Ovary (tissue), 3 donors: ENCODE measurements around the gene KCNK7.

Source experiments
- EP300 ChIP-seq: sonication (generic); formaldehyde crosslinking; IDR thresholded peaks from one replicate; pipeline ENCODE4 v1.6.1; 2017; ENCODE audit warnings: antibody characterized with exemption
- POLR2A ChIP-seq: fragments of 450-650 bp; IDR thresholded peaks from one replicate; pipeline ENCODE4 v1.6.1; 2017; ENCODE audit warnings: antibody characterized with exemption, mild to moderate bottlenecking, moderate library complexity
- TF ChIP-seq, protein P1 (sequence below), 3 donors: fragments of 450-650 bp in 2 of 3; fragments of 200-600 bp in 1 of 3; IDR thresholded peaks; one replicate each; pipeline versions ENCODE4 v1.5.1 to v1.8.0; 2016 to 2022; ENCODE audit warnings: antibody characterized with exemption in 3 of 3, mild to moderate bottlenecking in 1 of 3
- donor health status: DM: no; HTN: no; CAD: no.

DNA sequence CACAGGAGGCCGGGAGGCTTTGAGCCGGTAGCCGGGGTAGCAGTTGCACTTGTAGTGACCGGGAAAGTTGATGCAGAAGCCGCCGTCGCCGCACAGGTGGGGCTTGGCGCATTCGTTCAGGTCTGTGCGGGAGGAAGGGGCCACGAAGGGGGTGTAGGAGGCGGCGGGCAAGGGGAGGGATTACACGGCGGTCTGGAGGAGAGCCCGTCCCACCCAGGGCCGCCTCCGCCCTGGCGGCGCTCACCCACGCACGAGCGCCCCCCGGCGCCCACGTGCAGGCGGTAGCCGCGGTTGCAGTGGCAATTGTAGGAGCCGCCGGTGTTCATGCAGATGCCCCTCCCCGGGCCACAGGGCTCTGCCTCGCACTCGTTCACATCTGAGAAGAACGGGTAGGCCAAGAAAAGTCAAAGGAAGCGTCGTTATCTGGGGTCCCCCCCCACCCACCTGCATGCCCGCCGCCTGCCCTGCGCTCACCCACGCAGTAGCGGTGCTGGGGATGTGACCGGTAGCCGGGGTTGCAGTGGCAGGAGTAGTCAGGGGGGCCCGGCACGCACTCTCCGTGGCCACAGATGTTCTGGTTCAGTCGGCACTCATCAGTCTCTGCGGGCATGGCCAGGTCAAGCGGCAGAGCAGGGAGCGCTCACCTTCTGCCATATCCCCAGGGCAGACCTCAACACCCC, 48.0 kb downstream of the KCNK7 start:
- TF ChIP-seq, protein P1, sequence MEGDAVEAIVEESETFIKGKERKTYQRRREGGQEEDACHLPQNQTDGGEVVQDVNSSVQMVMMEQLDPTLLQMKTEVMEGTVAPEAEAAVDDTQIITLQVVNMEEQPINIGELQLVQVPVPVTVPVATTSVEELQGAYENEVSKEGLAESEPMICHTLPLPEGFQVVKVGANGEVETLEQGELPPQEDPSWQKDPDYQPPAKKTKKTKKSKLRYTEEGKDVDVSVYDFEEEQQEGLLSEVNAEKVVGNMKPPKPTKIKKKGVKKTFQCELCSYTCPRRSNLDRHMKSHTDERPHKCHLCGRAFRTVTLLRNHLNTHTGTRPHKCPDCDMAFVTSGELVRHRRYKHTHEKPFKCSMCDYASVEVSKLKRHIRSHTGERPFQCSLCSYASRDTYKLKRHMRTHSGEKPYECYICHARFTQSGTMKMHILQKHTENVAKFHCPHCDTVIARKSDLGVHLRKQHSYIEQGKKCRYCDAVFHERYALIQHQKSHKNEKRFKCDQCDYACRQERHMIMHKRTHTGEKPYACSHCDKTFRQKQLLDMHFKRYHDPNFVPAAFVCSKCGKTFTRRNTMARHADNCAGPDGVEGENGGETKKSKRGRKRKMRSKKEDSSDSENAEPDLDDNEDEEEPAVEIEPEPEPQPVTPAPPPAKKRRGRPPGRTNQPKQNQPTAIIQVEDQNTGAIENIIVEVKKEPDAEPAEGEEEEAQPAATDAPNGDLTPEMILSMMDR (IDR thresholded peaks at IDR 0.05) = no peak
- TF ChIP-seq EP300 (no peak), POLR2A (no peak)
